ENCODE measurements around the gene ACADL.

DNA sequence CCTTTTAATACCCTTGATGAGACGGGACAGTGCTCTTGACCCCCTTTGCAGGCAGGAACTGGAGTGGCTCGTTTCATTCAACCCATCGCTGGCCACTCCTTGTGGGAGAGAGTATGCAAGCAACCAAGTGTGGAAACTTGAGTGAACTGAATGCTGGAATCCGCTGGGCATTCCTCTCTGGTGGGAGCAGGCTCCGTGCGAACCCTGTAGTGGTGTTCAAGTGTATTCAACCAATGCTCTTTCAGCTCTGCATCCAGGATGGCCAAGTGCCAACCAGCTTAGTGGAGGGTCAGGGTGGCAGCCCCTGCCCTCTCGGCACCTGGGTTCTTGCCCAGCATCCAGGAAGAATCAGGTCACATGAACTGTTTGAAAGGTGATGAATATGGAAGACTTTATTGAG, 3.3 kb upstream of the ACADL start:
- no peak for TF ChIP-seq EP300 (IDR thresholded peaks at IDR 0.05)
- TF ChIP-seq POLR2A (IDR thresholded peaks at IDR 0.05; ENCODE audit: low read depth), result no peak
- TF ChIP-seq POLR2AphosphoS5 (IDR thresholded peaks at IDR 0.05), result no peak

Data from esophagus muscularis mucosa (tissue), 3 donors.